ENCODE data around the gene SLC12A7. TPM values are rescaled to one million over a fixed set of nuclear protein-coding genes. Genes with fewer than 3 reads are reported as not detected.
A peak's percentile ranks its signal among the peaks of the same experiment; 100 is the strongest.

Gene SLC12A7
- total and polyA plus RNA-seq, 11 donors: 66.3 to 159 (median 128) TPM

DNA sequence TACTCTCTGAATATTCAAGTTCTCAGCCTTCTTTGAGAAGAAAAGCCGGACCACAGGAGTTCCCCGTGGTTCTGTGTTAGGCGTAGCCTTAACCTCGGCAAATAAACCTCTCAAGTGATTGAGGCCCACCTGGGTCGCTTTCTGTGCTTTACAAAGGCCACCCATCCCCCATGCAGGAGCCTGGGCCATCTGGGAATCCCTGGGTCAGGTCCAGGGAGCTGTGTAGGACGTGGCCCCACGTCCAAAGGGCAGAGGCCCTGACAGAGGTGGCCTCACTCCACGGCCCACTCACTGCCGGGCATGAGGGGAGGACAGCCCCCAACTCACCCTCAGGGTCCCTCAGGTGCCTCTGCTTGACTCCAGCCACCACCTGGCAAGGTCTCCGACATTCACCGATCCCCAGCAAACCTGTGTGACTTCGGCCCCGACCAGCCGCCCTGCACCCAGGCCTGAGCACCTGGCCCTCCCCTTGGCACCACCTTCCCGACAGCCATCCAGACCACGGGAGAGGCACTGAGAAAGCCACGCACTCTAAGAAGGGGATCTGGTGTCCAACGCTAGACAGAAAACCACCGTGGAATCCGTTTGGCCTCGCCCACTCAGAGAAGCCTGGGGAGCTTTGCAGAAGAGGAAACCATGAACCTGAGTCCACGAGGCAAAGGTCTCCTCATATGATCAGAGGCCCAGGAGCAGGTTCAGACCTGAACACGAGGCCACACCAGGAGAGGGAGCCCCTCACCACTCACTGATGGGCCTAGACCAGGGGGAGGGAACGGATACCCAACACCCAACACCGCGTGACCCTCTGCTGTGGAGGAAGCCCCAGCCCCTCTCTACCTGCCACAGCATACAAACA lies 4.5 kb downstream of the SLC12A7 start:
- intact Hi-C loops (cut with DNase I): no loop called here
- TF ChIP-seq POLR2A (IDR thresholded peaks at IDR 0.05): no peak
- TF ChIP-seq, protein P1, sequence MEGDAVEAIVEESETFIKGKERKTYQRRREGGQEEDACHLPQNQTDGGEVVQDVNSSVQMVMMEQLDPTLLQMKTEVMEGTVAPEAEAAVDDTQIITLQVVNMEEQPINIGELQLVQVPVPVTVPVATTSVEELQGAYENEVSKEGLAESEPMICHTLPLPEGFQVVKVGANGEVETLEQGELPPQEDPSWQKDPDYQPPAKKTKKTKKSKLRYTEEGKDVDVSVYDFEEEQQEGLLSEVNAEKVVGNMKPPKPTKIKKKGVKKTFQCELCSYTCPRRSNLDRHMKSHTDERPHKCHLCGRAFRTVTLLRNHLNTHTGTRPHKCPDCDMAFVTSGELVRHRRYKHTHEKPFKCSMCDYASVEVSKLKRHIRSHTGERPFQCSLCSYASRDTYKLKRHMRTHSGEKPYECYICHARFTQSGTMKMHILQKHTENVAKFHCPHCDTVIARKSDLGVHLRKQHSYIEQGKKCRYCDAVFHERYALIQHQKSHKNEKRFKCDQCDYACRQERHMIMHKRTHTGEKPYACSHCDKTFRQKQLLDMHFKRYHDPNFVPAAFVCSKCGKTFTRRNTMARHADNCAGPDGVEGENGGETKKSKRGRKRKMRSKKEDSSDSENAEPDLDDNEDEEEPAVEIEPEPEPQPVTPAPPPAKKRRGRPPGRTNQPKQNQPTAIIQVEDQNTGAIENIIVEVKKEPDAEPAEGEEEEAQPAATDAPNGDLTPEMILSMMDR (IDR thresholded peaks at IDR 0.05): peak in 2 of 12 donors; percentile 9 to 27
- no peaks in the 10 kb centered on the region for H3K27me3 ChIP-seq
- peaks cover 33 to 92% (median 77%) of the 10 kb centered on the region in 12 donors for H3K4me1 ChIP-seq
- peak overlapping the region; percentile 41 to 99 (median 96) for H3K27ac ChIP-seq
- H3K36me3 ChIP-seq: peaks cover 0 to 10% (median 0%) of the 10 kb centered on the region in 9 donors
- no peaks in the 10 kb centered on the region for H3K9me3 ChIP-seq
- WGBS, 4 donors: 49 to 62% (median 60%) methylated on average over 21 to 26 of the region's 26 CpGs
- ATAC-seq (no peak), DNase-seq (no peak)
- peak overlapping the region in 2 of 12 donors; percentile 5 to 78 for H3K4me3 ChIP-seq

- DNase-seq: no peak
- WGBS, 4 donors: 58 to 69% (median 64%) methylated on average over 21 to 23 of the region's 23 CpGs
- Histone ChIP-seq H3K36me3 (peaks cover 0 to 10% (median 0%) of the 10 kb centered on the region in 9 donors), H3K27me3 (no peaks in the 10 kb centered on the region), H3K27ac (peak overlapping the region; percentile 41 to 99 (median 96)), H3K4me1 (peaks cover 40 to 96% (median 86%) of the 10 kb centered on the region in 12 donors), H3K9me3 (no peaks in the 10 kb centered on the region), H3K4me3 (peak overlapping the region in 1 of 12 donors; percentile 5)
- intact Hi-C loops (cut with DNase I): no loop called here
- no peak for ATAC-seq
- no peak for TF ChIP-seq POLR2A (IDR thresholded peaks at IDR 0.05)
- TF ChIP-seq, protein P1 (IDR thresholded peaks at IDR 0.05): no peak
Measured at GRCh38 chr5:1106385-1107166, 5.3 kb downstream of the SLC12A7 start.

DNA sequence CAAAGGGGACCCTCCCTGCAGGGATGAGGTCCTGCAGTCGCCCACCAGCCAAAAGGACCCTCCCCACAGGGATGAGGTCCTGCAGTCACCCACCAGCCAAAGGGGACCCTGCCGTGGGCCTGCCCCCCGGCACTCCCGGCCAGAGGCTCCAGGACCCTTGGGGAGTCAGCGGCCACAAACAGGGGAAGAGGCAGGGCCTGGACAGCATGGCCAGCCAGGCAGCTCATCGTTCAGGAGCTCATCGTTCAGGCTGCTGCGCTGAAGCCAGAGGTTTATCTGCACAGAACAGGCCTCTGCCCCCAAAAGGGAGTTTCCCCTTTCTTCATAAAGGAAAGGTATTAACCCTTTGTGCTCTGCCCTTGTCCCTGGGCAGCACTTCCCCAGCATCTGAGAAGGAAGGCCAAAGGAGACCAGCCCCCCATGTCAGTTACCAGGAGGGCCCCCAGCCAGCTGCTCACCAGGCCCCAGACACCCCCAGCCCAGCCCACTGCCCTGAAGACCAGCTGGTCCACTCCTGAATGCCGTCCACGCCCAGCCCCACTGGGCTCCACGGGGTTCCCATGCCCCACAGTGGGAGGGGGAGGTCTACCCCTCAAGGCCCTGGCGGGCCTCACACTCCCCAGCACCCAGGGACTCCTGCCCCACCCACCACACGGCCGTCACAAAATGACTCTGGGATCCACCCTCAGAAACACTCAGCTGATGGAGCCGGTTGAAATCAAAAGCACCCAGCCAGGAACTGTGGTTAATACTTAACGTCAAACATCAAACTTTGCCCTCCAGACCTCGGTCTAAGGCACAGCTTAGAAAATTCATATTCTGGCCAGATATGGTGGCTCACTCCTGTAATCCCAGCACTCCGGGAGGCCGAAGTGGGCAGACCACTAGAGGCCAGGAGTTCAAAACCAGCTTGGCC lies 6.3 kb downstream of the SLC12A7 start:
- TF ChIP-seq POLR2A (IDR thresholded peaks at IDR 0.05): no peak
- TF ChIP-seq, protein P1 (IDR thresholded peaks at IDR 0.05): no peak
- WGBS, 4 donors: 31 to 36% (median 34%) methylated on average over 5 to 19 of the region's 19 CpGs
- Histone ChIP-seq H3K4me3 (peak overlapping the region in 4 of 12 donors; percentile 4 to 50 (median 19)), H3K27me3 (no peaks in the 10 kb centered on the region), H3K9me3 (no peaks in the 10 kb centered on the region), H3K36me3 (peaks cover 0 to 10% (median 0%) of the 10 kb centered on the region in 9 donors), H3K27ac (peak overlapping the region; percentile 85 to 99 (median 96)), H3K4me1 (peaks cover 40 to 100% (median 94%) of the 10 kb centered on the region in 12 donors)
- no peak for DNase-seq
- no peak for ATAC-seq
- intact Hi-C loops (cut with DNase I): loop anchor here in 1 of 10 donors (2.0 kb wide), 1 partner anchor 19 kb away; no protein-coding TSS in a partner anchor

Data from heart left ventricle (tissue), 16 donors.